Measurements from ENCODE around the gene AGRP.

AGRP gene, protein sequence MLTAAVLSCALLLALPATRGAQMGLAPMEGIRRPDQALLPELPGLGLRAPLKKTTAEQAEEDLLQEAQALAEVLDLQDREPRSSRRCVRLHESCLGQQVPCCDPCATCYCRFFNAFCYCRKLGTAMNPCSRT

GRCh38 chr16:67483150-67483549 is at the start of gene AGRP:
Gene AGRP (minus strand): TSS chr16:67483547. CDS start chr16:67483398, 149 bp downstream.
- TF ChIP-seq, protein P1, sequence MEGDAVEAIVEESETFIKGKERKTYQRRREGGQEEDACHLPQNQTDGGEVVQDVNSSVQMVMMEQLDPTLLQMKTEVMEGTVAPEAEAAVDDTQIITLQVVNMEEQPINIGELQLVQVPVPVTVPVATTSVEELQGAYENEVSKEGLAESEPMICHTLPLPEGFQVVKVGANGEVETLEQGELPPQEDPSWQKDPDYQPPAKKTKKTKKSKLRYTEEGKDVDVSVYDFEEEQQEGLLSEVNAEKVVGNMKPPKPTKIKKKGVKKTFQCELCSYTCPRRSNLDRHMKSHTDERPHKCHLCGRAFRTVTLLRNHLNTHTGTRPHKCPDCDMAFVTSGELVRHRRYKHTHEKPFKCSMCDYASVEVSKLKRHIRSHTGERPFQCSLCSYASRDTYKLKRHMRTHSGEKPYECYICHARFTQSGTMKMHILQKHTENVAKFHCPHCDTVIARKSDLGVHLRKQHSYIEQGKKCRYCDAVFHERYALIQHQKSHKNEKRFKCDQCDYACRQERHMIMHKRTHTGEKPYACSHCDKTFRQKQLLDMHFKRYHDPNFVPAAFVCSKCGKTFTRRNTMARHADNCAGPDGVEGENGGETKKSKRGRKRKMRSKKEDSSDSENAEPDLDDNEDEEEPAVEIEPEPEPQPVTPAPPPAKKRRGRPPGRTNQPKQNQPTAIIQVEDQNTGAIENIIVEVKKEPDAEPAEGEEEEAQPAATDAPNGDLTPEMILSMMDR (IDR thresholded peaks at IDR 0.05; ENCODE audit: borderline replicate concordance, extremely low read depth, low read length, poor library complexity, severe bottlenecking), result no peak
- TF ChIP-seq EZH2 (IDR thresholded peaks at IDR 0.05; ENCODE audit: borderline replicate concordance, low read depth, low read length, severe bottlenecking), result no peak
- ATAC-seq (ENCODE audit: insufficient read depth, low read depth), result no peak
- H3K27ac ChIP-seq (ENCODE audit: low read length), result peak within 1 kb of the TSS; percentile 98
- H3K27me3 ChIP-seq (ENCODE audit: insufficient read depth, low read length, poor library complexity), result no peaks in the 10 kb centered on the region
- H3K36me3 ChIP-seq (ENCODE audit: insufficient read depth, low read length), result peaks cover 22% of the 10 kb centered on the region
- peaks cover 41% of the 10 kb centered on the region for H3K4me1 ChIP-seq (ENCODE audit: insufficient read depth, low read length)
- no peaks in the 10 kb centered on the region for H3K9me3 ChIP-seq (ENCODE audit: insufficient read depth, low read length, severe bottlenecking)
- peak within 1 kb of the TSS in 1 of 2 experiments; percentile 97; a peak in 3 of 4 replicates for H3K4me3 ChIP-seq (ENCODE audit: low read depth in 1 of 2, low read length in 2 of 2)
- peaks cover 54% of the 10 kb centered on the region for H3K79me2 ChIP-seq (ENCODE audit: insufficient read depth, low read length)
- no peak for DNase-seq
- 0 out of 2 replicates have a peak, but pooled peaks cover 3% of the 10 kb centered on the region for H4K20me1 ChIP-seq (ENCODE audit: insufficient read depth, low read length)
- peak within 1 kb of the TSS; percentile 96 for H2AFZ ChIP-seq (ENCODE audit: low read depth, low read length)
- peak within 1 kb of the TSS; percentile 89 for H3K9ac ChIP-seq (ENCODE audit: low read depth, low read length)
- peak within 1 kb of the TSS; percentile 88 for H3K4me2 ChIP-seq (ENCODE audit: insufficient read depth, low read length)

DNA sequence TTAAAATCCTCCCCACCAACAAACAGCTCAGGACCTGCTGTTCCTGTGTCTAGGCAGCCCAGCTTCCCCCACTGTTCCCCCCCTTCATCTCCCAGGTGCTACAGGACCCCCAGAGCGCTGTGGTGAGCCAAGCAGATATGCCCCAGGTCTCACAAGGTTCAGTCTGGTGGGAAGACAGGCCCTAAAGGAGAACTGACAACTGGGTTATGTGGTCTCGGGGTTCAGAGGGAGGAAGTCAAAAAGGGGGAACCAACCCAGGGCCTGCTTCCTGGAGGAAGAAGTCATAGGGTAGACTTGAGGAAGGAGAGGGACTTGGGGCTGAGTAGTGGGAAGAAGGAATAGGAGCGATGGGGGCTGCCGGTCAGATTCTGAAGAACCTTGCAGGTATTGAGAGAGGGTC is 47.9 kb upstream of the AGRP start:
- DNase-seq (no peak), ATAC-seq (ENCODE audit: insufficient read depth, low read depth) (no peak)
- Histone ChIP-seq H3K9me3 (ENCODE audit: insufficient read depth, low read length, severe bottlenecking) (no peaks in the 10 kb centered on the region), H3K4me1 (ENCODE audit: insufficient read depth, low read length) (peaks cover 36% of the 10 kb centered on the region), H3K9ac (ENCODE audit: low read depth, low read length) (no peak overlapping the region), H3K27ac (ENCODE audit: low read length) (no peak overlapping the region), H3K27me3 (ENCODE audit: insufficient read depth, low read length, poor library complexity) (no peaks in the 10 kb centered on the region), H3K36me3 (ENCODE audit: insufficient read depth, low read length) (no peaks in the 10 kb centered on the region), H3K4me2 (ENCODE audit: insufficient read depth, low read length) (no peak overlapping the region), H3K79me2 (ENCODE audit: insufficient read depth, low read length) (peaks cover 18% of the 10 kb centered on the region), H2AFZ (ENCODE audit: low read depth, low read length) (no peak overlapping the region), H3K4me3 (ENCODE audit: low read depth in 1 of 2, low read length in 2 of 2) (no peak overlapping the region), H4K20me1 (ENCODE audit: insufficient read depth, low read length) (peaks cover 23% of the 10 kb centered on the region)
- TF ChIP-seq, protein P1 (IDR thresholded peaks at IDR 0.05; ENCODE audit: borderline replicate concordance, extremely low read depth, low read length, poor library complexity, severe bottlenecking), result no peak
- no peak for TF ChIP-seq EZH2 (IDR thresholded peaks at IDR 0.05; ENCODE audit: borderline replicate concordance, low read depth, low read length, severe bottlenecking)

DNA sequence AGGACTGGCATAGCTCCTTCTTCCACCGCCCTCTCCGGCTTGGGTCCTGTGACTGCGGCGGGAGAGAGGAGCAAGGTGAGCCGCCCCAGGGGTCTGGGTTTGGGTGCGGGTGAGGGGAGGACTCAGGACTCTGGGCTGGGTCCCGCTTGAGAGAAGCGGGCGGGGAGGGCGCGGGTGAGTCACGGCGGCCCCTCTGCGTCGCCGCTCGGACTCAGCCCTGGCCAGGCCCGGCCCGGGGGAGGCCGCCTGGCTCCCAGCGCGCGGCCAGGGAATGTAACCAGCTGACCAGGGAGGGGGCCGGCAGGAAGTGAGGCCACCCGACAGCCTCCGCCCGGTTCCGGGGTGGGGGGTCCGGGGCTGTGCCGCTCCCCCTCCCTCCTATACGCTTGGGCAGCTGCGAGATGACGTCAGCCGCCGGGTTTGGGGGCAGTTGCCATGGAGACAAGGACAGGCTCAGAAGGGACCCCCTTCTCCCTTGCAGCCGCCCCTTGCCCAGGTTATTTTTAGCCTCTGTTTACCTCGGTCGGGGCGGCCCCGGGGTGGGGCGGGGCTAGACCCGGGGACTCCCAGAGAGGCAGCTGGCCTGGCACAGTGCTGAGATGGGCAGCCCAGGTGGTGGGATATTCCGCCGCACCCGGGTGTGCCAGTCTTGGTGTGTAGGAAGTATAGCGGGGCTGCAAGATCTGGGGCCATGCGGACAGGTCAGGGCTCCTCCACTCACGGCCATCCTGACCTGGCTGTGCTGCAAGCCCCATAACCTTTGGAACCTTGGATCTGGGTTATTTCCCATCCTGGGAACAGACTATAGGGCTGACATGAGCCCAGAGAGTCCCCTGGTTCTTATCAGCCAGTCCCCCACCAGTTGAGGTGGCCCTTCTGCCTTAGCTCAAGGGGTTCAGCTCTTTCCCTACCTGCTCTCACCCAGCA is 46.9 kb upstream of the AGRP start:
- Histone ChIP-seq H3K27ac (ENCODE audit: low read length) (no peak overlapping the region), H3K79me2 (ENCODE audit: insufficient read depth, low read length) (peaks cover 14% of the 10 kb centered on the region), H3K36me3 (ENCODE audit: insufficient read depth, low read length) (no peaks in the 10 kb centered on the region), H3K9me3 (ENCODE audit: insufficient read depth, low read length, severe bottlenecking) (no peaks in the 10 kb centered on the region), H3K4me3 (ENCODE audit: low read depth in 1 of 2, low read length in 2 of 2) (peak overlapping the region in 1 of 2 experiments; percentile 67; a peak in 2 of 4 replicates), H4K20me1 (ENCODE audit: insufficient read depth, low read length) (peaks cover 15% of the 10 kb centered on the region), H3K4me2 (ENCODE audit: insufficient read depth, low read length) (peak overlapping the region; percentile 90), H2AFZ (ENCODE audit: low read depth, low read length) (no peak overlapping the region), H3K4me1 (ENCODE audit: insufficient read depth, low read length) (peaks cover 36% of the 10 kb centered on the region), H3K9ac (ENCODE audit: low read depth, low read length) (peak overlapping the region; percentile 78; the same call in 1 of the 2 replicates), H3K27me3 (ENCODE audit: insufficient read depth, low read length, poor library complexity) (no peaks in the 10 kb centered on the region)
- no peak for ATAC-seq (ENCODE audit: insufficient read depth, low read depth)
- no peak for DNase-seq
- TF ChIP-seq, protein P1 (IDR thresholded peaks at IDR 0.05; ENCODE audit: borderline replicate concordance, extremely low read depth, low read length, poor library complexity, severe bottlenecking), result no peak
- no peak for TF ChIP-seq EZH2 (IDR thresholded peaks at IDR 0.05; ENCODE audit: borderline replicate concordance, low read depth, low read length, severe bottlenecking)
